GM21576 (cell line): ENCODE measurements around the gene CDH4.
"Not testable (repeated sequence)": the region's sequence is repeated elsewhere in the genome, so short reads cannot be mapped to it uniquely, and the experiment has no call there.

Experiments used
- ATAC-seq: cut with Tn5 transposase; IDR thresholded peaks from one replicate; pipeline ENCODE4 v1.9.1; 2021; ENCODE audit warnings: mild to moderate bottlenecking, moderate library complexity; ENCODE audit not compliant: unreplicated experiment

Gene CDH4

GRCh38 chr20:61408951-61409740, 157.1 kb downstream of the CDH4 start:
- no peak for ATAC-seq

GRCh38 chr20:61411743-61412142, 159.7 kb downstream of the CDH4 start:
- ATAC-seq = no peak

GRCh38 chr20:61413752-61414151, 161.7 kb downstream of the CDH4 start:
- ATAC-seq = no peak

- ATAC-seq = no peak
These were observed 162.5 kb downstream of the CDH4 start for GRCh38 chr20:61414455-61414991.

GRCh38 chr20:61416546-61416945, 164.5 kb downstream of the CDH4 start:
- ATAC-seq = no peak

GRCh38 chr20:61417221-61417941, 165.3 kb downstream of the CDH4 start:
- ATAC-seq = no peak

- no peak for ATAC-seq
These were observed 166.9 kb downstream of the CDH4 start for GRCh38 chr20:61419010-61419409.

GRCh38 chr20:61419501-61419900, 167.4 kb downstream of the CDH4 start:
- ATAC-seq = no peak

GRCh38 chr20:61420056-61420455, 168.0 kb downstream of the CDH4 start:
- no peak for ATAC-seq

GRCh38 chr20:61420781-61421180, 168.7 kb downstream of the CDH4 start:
- no peak for ATAC-seq

- no peak for ATAC-seq
These were observed 170.8 kb downstream of the CDH4 start for GRCh38 chr20:61422636-61423425.

- no peak for ATAC-seq
These were observed 172.1 kb downstream of the CDH4 start for GRCh38 chr20:61424011-61424627.

GRCh38 chr20:61424628-61425420, 172.8 kb downstream of the CDH4 start:
- no peak for ATAC-seq

- not testable (repeated sequence) for ATAC-seq
These were observed 173.5 kb downstream of the CDH4 start for GRCh38 chr20:61425541-61425991.

- no peak for ATAC-seq
These were observed 174.3 kb downstream of the CDH4 start for GRCh38 chr20:61426352-61426751.

- ATAC-seq = no peak
These were observed 177.6 kb downstream of the CDH4 start for GRCh38 chr20:61429458-61430227.

GRCh38 chr20:61430228-61430624, 178.2 kb downstream of the CDH4 start:
- ATAC-seq = no peak

GRCh38 chr20:61433176-61433575, 181.1 kb downstream of the CDH4 start:
- no peak for ATAC-seq

GRCh38 chr20:61433816-61434215, 181.8 kb downstream of the CDH4 start:
- no peak for ATAC-seq
